HG02885 (cell line): Measurements from ENCODE around the gene DHTKD1.
"Not testable (repeated sequence)": the region's sequence is repeated elsewhere in the genome, so short reads cannot be mapped to it uniquely, and the experiment has no call there.

Source experiments
- ATAC-seq: cut with Tn5 transposase; IDR thresholded peaks from one replicate; pipeline ENCODE4 v1.9.1; 2021; ENCODE audit warnings: mild to moderate bottlenecking; ENCODE audit not compliant: unreplicated experiment, poor library complexity

The DHTKD1 gene

GRCh38 chr10:12130237-12130872 lies 61.6 kb downstream of the DHTKD1 start:
- peak; percentile 34 for ATAC-seq

DNA sequence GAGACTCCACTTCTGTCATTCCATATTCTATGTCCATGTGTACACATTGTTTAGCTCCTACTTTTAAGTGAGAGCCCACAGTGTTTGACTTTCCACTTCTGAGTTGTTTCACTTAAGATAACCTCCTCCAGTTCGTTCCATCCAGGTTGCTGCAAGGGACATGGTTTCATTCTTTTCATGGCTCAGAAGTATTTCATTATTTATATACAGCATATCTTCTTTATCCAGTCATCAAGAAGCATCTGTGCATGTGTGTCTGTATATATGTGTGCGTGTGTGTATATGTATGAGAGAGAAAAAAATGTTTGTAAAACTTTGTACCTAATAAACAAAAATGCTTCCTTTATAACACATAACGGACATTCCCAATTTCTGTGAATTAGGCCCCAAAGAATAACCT lies 66.9 kb downstream of the DHTKD1 start:
- no peak for ATAC-seq

DNA sequence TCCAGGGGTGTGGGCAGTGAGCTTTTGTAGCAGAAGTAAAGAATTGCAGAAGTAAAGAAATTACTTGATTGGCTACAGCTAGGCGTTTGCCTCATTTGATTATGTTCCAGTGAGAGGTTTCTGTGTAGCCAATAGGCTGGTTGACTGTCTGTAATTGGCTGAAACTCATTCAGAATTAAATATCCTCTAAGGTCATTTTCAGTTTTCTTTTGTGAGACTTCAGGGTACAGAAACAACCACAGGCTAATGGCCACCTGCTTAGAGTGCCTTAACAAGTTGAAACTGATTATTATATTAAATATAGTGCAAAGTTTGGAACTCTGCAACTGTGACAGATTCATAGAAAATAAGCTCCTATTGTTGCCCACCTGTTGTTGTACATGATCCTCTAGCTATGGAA lies 71.3 kb downstream of the DHTKD1 start:
- no peak for ATAC-seq

- ATAC-seq: no peak
Measured at GRCh38 chr10:12144538-12144937, 75.8 kb downstream of the DHTKD1 start.

- ATAC-seq: no peak
Measured at GRCh38 chr10:12150163-12150562, 81.4 kb downstream of the DHTKD1 start.

- ATAC-seq: no peak
Measured at GRCh38 chr10:12154516-12154915, 85.8 kb downstream of the DHTKD1 start.

DNA sequence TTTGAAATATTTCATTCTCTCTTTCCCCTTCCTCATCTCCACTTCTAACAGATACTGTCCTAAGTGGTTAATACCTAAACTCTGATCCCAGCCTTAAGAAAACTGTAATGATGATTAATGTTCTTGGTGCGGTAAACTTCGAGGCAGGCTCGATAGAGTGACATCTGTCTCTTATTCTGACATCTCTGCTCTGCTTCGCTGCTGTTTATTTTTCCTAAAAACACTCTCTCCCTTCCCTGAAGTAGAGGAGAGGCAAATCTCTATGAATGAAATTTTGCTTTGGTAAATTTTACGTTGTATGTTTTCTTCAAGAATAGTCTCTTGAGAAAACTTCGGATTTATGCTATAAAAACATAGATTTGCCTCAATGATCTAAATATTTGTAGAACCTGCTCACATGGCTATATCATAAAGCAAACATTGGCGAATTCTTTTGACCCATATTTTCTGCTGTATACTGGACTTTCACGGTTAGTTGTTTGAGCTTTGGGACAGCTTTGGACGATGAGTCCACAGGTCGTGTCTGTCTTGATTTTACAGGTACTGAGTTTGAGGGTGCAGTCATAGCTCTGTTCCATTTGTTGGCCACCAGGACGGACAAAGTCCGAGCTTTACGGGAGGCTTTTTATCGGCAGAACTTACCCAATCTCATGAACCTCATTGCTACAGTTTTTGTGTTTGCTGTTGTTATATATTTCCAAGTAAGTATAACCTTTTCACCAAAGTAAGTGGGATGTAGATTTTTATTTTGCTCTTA lies 87.8 kb downstream of the DHTKD1 start:
- no peak for ATAC-seq

GRCh38 chr10:12158111-12158510 lies 89.4 kb downstream of the DHTKD1 start:
- ATAC-seq: no peak

DNA sequence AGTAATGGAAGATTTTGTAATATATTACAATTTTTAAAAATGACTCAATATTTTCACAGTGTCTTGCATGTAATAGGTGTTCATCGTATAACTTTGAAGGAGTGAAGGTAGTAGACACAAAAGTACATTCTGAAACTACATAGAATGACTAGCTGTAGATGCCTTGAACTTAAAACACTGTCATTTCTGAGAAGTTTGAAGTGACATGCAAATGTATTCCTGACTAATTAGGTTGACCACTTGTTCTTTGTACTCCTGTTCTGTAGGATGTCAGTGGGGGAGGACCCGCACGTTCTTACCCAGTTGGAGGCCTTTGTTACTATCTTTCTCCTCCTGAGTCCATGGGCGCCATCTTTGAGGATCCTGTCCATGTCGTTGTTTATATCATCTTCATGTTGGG lies 91.9 kb downstream of the DHTKD1 start:
- ATAC-seq: no peak

- ATAC-seq: no peak
Measured at GRCh38 chr10:12162927-12163326, 94.2 kb downstream of the DHTKD1 start.

DNA sequence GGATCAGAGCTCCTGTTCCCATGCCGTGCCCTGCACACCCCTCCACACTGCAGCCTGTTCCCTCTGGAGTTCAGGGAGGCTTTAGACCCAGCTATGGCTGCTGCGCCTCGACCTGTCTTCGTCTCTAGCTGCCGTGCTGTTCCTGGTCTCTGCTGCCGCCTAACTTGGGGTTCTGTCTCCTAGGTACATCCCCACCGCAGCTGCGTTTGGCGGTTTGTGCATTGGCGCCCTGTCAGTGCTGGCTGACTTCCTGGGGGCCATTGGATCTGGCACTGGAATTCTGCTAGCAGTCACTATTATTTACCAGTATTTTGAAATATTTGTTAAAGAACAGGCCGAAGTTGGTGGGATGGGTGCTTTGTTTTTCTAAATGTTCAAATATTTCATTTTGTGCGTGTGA lies 95.3 kb downstream of the DHTKD1 start:
- no peak for ATAC-seq

GRCh38 chr10:12165036-12165435 lies 96.3 kb downstream of the DHTKD1 start:
- ATAC-seq: no peak

DNA sequence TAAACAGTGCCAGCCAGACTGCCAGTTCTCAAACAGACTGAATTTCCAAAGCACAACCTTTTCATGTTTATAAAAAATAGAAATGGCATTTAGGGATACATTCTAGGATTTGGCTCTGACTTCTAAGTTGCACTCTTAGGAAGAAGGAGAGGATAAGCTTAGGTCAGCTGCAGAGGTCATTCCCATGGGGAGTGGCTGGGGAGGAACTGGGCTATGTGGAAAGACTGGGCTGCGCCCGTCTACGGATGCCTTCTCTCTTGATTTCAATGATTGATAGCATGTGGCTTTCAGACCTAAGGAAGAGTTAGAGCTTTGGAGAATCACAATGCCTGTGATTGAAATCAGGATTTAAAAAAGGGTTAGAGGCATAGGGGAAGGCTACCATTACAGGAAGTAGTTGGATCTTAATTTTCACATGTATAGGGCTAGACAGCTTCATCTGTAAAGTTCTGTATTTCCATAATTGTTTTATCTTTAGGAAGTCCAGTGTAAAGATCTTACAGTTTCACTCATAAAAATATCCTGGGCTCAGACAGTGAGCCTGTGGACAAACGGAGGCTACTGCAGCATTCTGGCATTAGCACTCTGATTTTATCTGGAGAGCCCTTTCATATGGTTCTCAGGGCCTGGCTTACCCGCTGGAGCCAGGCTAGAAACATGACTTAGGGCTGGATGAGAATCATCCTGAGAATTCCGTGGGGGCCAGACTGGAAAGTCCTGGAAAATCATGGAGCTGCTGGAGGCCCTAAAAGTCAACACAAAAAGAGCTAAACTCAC lies 97.4 kb downstream of the DHTKD1 start:
- ATAC-seq: no peak

DNA sequence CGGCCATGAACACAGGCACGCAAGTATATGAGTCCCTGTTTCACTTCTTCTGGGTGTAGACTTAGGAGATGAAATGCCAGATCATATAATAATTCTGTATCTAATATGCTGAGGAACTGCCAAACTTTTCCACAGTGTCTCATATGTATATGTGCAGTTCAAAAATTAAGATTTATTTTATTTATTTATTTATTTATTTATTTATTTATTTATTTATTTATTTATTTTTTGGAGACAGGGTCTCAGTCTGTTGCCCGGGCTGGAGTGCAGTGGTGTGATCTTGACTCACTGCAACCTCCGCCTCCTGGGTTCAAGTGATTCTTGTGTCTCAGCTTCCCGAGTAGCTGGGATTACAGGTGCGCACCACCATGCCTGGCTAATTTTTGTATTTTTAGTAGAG lies 102.8 kb downstream of the DHTKD1 start:
- not testable (repeated sequence) for ATAC-seq
